WI38 (cell line): ENCODE measurements around the gene ZDHHC8.

Experiments
- H3K4me3 ChIP-seq: 2 replicates; pipeline ENCODE4 v1.5.1; 2011; ENCODE audit warnings: low read depth, mild to moderate bottlenecking, control low read depth, low read length
- CTCF ChIP-seq: IDR thresholded peaks from 2 replicates; pipeline ENCODE4 v1.5.1; 2012; ENCODE audit warnings: low read depth, mild to moderate bottlenecking, control low read depth, low read length

The ZDHHC8 gene

GRCh38 chr22:20133930-20134549 lies 2.4 kb downstream of the ZDHHC8 start:
- H3K4me3 ChIP-seq, result no peak overlapping the region
- TF ChIP-seq CTCF, result no peak

GRCh38 chr22:20135265-20135664 lies 3.7 kb downstream of the ZDHHC8 start:
- TF ChIP-seq CTCF, result no peak
- no peak overlapping the region for H3K4me3 ChIP-seq

GRCh38 chr22:20135806-20136602 lies 4.4 kb downstream of the ZDHHC8 start:
- no peak overlapping the region for H3K4me3 ChIP-seq
- TF ChIP-seq CTCF, result no peak

- no peak for TF ChIP-seq CTCF
- H3K4me3 ChIP-seq, result no peak overlapping the region
These were observed 4.9 kb downstream of the ZDHHC8 start for GRCh38 chr22:20136603-20136873.

GRCh38 chr22:20137113-20137512 lies 5.5 kb downstream of the ZDHHC8 start:
- TF ChIP-seq CTCF, result no peak
- no peak overlapping the region for H3K4me3 ChIP-seq

- no peak overlapping the region for H3K4me3 ChIP-seq
- no peak for TF ChIP-seq CTCF
These were observed 6.2 kb downstream of the ZDHHC8 start for GRCh38 chr22:20137671-20138416.

GRCh38 chr22:20138417-20138738 lies 6.8 kb downstream of the ZDHHC8 start:
- H3K4me3 ChIP-seq, result no peak overlapping the region
- TF ChIP-seq CTCF, result no peak
